Suprapubic skin (tissue), 3 donors: ENCODE measurements around the gene GMCL2.

Experiments used
- EP300 ChIP-seq: sonication (generic); formaldehyde crosslinking; IDR thresholded peaks from one replicate; pipeline ENCODE4 v1.6.1; 2017; ENCODE audit warnings: antibody characterized with exemption
- POLR2A ChIP-seq, 2 donors: fragments of 450-650 bp; IDR thresholded peaks; one replicate each; pipeline ENCODE4 v1.6.1; 2017; ENCODE audit warnings: antibody characterized with exemption in 2 of 2, mild to moderate bottlenecking in 2 of 2, moderate library complexity in 2 of 2
- TF ChIP-seq, protein P1 (sequence below), 2 donors: fragments of 200-600 bp in 1 of 2; fragments of 450-650 bp in 1 of 2; sonication (generic) in 1 of 2; IDR thresholded peaks; one replicate each; pipeline ENCODE4 v1.5.1; 2016 to 2019; ENCODE audit warnings: antibody characterized with exemption in 2 of 2, mild to moderate bottlenecking in 1 of 2, moderate library complexity in 1 of 2

DNA sequence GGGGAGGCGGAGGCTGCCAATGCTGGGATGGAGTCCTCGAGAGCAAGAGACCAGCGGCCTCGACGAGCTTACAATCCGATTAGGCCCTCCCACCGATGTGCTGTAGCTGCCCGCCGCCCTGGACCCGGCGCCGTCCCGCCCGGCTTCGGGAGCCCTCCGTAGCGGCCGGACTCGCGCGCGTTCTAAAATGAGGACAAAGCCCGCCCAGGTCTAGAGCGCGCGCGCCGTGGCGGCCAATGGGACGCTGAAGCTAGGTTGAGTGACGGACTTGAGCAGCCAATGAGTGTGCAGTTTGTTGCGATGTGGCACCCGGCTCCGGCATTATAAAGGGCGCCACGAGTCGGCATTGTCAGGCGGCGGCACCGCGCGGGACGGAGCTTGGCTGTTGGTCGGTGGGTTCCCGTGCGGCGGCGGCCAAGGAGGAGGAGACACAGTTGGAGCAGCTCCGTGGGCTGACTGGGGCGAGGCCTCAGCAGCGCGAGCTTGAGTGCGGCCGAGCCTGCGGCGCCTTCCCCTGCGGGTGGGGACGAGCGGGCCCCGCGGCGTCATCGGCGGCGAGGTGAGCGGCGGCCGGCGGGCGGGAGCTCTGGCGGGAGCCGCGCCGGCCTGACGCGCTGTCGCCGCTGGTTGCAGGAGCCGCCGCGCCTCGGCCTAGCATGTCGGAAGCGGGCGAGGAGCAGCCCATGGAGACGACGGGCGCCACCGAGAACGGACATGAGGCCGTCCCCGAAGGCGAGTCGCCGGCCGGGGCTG lies 17.2 kb upstream of the GMCL2 start, which contains the start of gene HNRNPAB:
- TF ChIP-seq POLR2A (IDR thresholded peaks at IDR 0.05) (peak; percentile 96 to 99), EP300 (no peak)
- TF ChIP-seq, protein P1, sequence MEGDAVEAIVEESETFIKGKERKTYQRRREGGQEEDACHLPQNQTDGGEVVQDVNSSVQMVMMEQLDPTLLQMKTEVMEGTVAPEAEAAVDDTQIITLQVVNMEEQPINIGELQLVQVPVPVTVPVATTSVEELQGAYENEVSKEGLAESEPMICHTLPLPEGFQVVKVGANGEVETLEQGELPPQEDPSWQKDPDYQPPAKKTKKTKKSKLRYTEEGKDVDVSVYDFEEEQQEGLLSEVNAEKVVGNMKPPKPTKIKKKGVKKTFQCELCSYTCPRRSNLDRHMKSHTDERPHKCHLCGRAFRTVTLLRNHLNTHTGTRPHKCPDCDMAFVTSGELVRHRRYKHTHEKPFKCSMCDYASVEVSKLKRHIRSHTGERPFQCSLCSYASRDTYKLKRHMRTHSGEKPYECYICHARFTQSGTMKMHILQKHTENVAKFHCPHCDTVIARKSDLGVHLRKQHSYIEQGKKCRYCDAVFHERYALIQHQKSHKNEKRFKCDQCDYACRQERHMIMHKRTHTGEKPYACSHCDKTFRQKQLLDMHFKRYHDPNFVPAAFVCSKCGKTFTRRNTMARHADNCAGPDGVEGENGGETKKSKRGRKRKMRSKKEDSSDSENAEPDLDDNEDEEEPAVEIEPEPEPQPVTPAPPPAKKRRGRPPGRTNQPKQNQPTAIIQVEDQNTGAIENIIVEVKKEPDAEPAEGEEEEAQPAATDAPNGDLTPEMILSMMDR (IDR thresholded peaks at IDR 0.05), result no peak
